SK-MEL-5 (cell line): Measurements from ENCODE around the gene SNX27. TPM values are rescaled to one million over a fixed set of nuclear protein-coding genes. Genes with fewer than 3 reads are reported as not detected.
"Not testable (repeated sequence)": the region's sequence is repeated elsewhere in the genome, so short reads cannot be mapped to it uniquely, and the experiment has no call there.

ENCODE experiments used
- DNase-seq: peaks from one replicate; pipeline ENCODE4 v3.0.0-alpha.2; 2016; ENCODE audit warnings: low read depth, low spot score
- in situ Hi-C: cut with HindIII; loops from 2 replicates; pipeline ENCODE4 v1.10.0; 2016; ENCODE audit warnings: low sequenced_read_pairs, high pct_unique_total_duplicates, low pct_unique_long_range_greater_than_20kb
- small RNA-seq, 2 experiments: library from RNA; depleted of rRNA; stranded (forward); fragments of <200 nt; gene quantifications; one replicate each; pipeline ENCODE3, GENCODE V24; 2014
- total RNA-seq: library from RNA; depleted of rRNA; stranded (reverse); fragments of >200 nt; shearing (Covaris generic); gene quantifications from 2 replicates; pipeline ENCODE4 v1.2.3, GENCODE V29; 2014; rRNA removed

SNX27 gene
- total RNA-seq, 1 experiment from 2014 or later, result 30.4 TPM

GRCh38 chr1:151728151-151729054 is 116.6 kb downstream of the SNX27 start:
- in situ Hi-C loops, result no loop called here
- DNase-seq, result no peak

- DNase-seq, result no peak
- in situ Hi-C loops, result no loop called here
Observed at GRCh38 chr1:151729157-151729965, 117.5 kb downstream of the SNX27 start.

GRCh38 chr1:151729966-151730291 is 118.1 kb downstream of the SNX27 start:
- DNase-seq, result no peak
- in situ Hi-C loops, result no loop called here

- DNase-seq, result no peak
- in situ Hi-C loops, result no loop called here
Observed at GRCh38 chr1:151733126-151733525, 121.3 kb downstream of the SNX27 start.

- in situ Hi-C loops, DNase-seq: not testable (repeated sequence)
Observed at GRCh38 chr1:151733995-151734394, 122.1 kb downstream of the SNX27 start.

GRCh38 chr1:151737026-151737425 is 125.2 kb downstream of the SNX27 start:
- in situ Hi-C loops, result no loop called here
- DNase-seq, result no peak

- DNase-seq, result no peak
- in situ Hi-C loops, result no loop called here
Observed at GRCh38 chr1:151737479-151737878, 125.6 kb downstream of the SNX27 start.

- DNase-seq, result no peak
- in situ Hi-C loops, result no loop called here
Observed at GRCh38 chr1:151739590-151740355, 127.9 kb downstream of the SNX27 start.

- DNase-seq, result no peak
- in situ Hi-C loops, result no loop called here
Observed at GRCh38 chr1:151741516-151741915, 129.7 kb downstream of the SNX27 start.

Small RNAs within 50 kb of the gene (small RNA-seq; reads per million reads assigned to genes)
- gene RNU6-1062P (0 to 0.05 reads per million in 2 experiments), gene RNU6-662P (0 reads per million in 2 experiments)

Other genes starting within 250 kb of the SNX27 start
- gene SELENBP1, start 239.3 kb upstream of the SNX27 start, total RNA-seq, result 1.4 and 2.6 TPM in 2 replicates
- 940 and 1,049 TPM in 2 replicates for gene PSMB4, start 212.5 kb upstream of the SNX27 start, total RNA-seq
- gene POGZ, start 152.6 kb upstream of the SNX27 start, total RNA-seq, result 25.3 and 25.5 TPM in 2 replicates
- gene CGN, start 100.7 kb upstream of the SNX27 start, total RNA-seq, result 1.9 and 2.7 TPM in 2 replicates
- 4.2 and 7.1 TPM in 2 replicates for gene TUFT1, start 71.7 kb upstream of the SNX27 start, total RNA-seq
- gene CELF3, start 104.8 kb downstream of the SNX27 start, total RNA-seq, result not detected in 2 replicates
- 0.85 TPM in 1 of 2 replicates, not detected in the other for gene RIIAD1, start 109.5 kb downstream of the SNX27 start, total RNA-seq
- gene MRPL9, start 151.4 kb downstream of the SNX27 start, total RNA-seq, result 132 and 137 TPM in 2 replicates
- 7.7 and 10.9 TPM in 2 replicates for gene TDRKH, start 178.4 kb downstream of the SNX27 start, total RNA-seq
- gene LINGO4, start 193.4 kb downstream of the SNX27 start, total RNA-seq, result not detected in 2 replicates
- gene RORC, start 219.8 kb downstream of the SNX27 start, total RNA-seq, result 0.03 TPM in 1 of 2 replicates, not detected in the other
- gene C2CD4D, start 227.8 kb downstream of the SNX27 start, total RNA-seq, result 0.45 and 0.77 TPM in 2 replicates
- gene THEM5, start 241.7 kb downstream of the SNX27 start, total RNA-seq, result not detected in 2 replicates